GM18520 (cell line): ENCODE results near the gene HEXIM2.
"Not testable (repeated sequence)": the region's sequence is repeated elsewhere in the genome, so short reads cannot be mapped to it uniquely, and the experiment has no call there.

ENCODE experiments used
- ATAC-seq: cut with Tn5 transposase; IDR thresholded peaks from one replicate; pipeline ENCODE4 v1.9.1; 2021; ENCODE audit not compliant: unreplicated experiment

Gene HEXIM2

GRCh38 chr17:45161288-45162024 lies at the start of gene HEXIM2:
HEXIM2 (plus strand) TSS chr17:45161875; CDS start chr17:45162794, 919 bp downstream.
- peak; percentile 87 for ATAC-seq

DNA sequence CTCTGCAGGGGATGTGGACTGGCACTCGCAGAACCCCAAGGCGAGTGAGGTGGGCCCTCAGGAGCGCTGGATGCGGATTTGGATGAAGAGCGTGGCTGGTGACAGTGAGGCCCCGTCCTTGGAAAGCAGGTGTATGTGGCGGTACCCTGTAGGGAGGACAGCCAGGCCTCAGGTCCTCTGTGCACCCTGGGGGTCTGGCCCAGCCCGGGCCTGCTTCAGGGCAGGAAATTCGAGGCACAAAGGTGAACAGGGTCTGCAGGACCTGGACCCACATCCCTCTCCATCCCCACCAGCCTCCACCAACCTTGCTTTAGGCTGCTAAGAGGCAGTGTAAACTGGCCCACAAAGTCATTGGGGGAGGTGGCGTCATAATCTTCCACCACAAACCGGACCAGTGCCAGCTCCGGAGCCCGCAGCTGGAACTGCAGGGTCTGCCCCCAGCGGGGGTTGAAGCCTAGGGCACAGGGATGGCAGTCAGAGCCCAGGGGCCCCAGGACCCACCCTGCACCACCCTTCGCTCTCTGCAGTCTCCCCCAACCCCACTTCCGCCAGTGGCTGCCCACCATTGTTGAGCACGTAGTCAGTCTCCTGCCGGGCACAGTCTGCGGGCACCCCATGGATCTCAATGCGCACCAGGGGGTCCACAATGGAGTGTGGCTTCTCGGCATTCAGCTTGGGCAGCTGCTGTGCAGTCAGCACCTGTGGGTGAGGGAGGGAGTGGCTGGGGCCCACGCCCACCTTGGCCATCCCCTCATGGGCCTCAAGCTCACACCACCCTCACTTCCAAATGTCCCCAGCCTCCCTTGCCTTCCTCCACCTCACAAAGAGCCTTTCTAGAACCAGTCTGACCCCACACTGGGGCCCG lies 48.9 kb upstream of the HEXIM2 start:
- no peak for ATAC-seq

DNA sequence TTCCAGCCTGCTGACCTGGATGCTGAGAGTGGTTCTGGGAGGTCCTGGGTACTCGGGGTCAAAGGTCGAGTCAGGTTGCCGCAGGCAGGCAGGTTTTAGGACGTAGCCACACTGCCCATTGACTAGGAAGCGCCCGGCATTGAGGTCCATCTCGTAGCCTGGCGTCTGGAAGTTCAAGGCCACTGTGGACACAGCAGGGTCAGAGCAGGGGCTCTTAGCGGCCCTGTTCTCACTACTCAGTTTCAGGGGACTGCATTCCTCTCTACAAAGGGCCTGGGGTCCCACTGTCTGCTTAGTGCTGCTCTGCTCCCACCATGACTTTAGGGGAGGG lies 48.3 kb upstream of the HEXIM2 start:
- no peak for ATAC-seq

DNA sequence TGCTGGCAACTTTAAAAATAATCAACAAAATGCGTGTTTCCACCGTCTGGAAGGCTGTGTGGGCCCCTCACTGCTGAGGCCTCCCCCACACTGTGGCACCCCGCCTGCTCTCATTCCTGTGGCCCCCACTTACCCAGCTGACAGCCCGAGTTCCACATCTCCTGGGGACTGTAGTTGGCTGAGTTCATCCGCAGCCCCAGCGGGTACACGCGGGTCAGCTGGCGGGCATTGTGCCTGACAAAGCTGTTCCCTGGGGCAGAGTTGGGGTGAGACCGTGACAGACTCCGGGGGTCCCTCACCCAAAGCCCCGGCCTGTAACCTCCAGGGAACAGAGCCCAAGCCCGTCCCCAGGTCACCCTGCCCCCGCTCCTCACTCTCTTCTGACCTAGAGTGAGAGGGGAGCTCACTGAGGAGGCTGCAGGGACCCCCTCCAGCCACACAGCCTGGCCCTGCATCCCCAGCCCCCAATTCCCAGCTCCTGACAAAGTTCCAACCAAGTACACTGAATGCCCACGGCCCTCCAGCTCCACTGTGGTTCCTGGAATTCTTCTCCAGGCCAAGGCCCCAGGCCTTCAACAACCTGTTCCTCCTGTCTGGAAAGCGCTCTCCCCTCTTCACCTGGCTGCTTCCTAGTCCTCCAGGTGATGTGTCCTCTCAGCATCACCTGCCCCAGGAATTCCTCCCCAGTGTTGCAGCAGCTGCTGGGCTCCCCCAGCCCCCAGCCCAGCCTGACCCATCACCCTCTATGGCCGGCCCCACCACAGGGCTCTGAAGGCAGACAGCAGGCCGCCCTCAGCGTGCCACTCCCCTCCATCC lies 47.4 kb upstream of the HEXIM2 start:
- ATAC-seq = no peak

- ATAC-seq = no peak
These were observed 46.6 kb upstream of the HEXIM2 start for GRCh38 chr17:45115015-45115625.

DNA sequence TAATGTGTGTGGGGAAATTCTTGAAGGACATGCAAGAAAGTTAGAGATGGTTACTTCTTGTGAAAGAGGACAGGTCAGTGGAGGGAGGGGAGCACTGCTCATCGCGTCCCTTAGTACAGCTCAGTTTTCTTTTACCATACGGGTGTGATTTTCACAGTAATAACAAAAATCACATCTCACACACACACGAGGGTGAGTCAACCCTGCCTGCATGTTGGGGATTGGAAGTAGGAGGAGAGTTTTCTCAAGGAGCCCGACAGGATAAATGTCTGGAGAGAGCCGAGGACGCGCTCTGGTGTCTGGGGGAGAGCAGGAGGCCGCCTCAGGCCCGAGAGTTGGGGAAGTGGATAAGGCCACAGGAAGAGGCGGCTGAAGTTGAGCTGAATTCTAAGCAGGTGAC lies 45.8 kb upstream of the HEXIM2 start:
- ATAC-seq = no peak

DNA sequence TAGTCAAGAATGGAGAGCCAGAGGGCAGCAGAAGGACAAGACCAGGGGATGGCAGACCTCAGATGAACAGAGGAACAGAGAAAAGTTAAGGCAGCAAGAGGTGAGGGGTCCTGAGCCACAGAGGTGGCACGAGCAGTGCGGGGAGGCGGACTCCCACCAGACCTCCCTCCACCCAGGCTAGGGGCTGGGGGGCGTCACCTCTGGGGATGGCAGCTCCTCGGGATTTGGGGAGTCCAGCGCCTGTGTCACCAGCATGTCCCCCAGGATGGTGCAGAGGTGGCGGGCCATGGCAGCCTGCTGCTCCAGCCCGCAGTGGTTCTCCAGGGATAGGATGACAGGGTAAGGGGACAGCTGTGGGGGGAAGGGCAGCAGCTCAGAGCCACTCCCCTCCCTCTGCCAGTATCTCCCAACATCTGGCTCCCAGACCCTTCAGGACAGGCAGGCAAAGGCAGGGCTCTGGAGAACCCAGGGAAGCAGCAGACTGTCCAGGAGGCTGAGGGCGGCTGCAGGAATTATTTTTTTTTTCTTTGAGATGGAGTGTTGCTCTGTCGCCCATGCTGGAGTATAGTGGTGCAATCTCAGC lies 45.1 kb upstream of the HEXIM2 start:
- no peak for ATAC-seq

- ATAC-seq = no peak
These were observed 44.3 kb upstream of the HEXIM2 start for GRCh38 chr17:45117334-45117733.

DNA sequence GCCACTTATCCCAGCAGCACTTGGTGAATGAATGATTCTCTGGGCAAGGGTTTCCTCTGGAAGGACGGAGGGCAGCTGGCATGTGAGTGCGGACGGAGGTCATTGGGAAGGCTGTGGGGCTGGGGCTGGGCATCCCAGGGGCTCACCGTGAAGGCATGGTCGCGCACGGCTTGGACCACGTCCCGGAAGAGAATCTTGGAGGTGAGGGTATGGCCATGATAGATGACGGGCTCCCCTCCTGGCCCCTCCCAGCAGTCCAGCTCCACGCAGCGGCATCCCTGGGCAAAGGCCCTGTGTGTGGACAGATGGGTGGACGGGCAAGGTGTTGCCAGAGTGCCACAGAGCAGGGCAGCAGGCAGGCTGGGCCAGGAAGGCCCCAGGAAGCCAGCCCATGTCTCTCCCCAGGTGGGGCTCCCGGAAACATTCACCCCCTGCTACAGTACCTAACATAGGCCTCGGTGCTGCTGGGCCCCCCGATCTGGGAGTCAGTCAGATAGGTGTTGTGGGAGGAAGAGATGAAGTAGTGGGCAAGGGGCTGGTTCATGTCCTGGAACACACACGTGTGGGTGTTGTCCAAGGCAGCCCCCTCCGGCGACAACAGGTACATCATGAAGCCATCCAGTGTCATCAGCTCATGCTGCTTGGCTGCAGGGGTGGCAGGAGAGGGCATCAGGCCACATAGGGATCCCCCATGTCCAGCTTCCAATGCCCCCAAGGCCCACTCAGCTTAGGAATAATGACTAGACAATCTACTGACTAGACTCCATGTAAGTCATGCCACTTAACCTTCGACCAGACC lies 43.6 kb upstream of the HEXIM2 start:
- no peak for ATAC-seq

- ATAC-seq = no peak
These were observed 43.0 kb upstream of the HEXIM2 start for GRCh38 chr17:45118691-45119090.

DNA sequence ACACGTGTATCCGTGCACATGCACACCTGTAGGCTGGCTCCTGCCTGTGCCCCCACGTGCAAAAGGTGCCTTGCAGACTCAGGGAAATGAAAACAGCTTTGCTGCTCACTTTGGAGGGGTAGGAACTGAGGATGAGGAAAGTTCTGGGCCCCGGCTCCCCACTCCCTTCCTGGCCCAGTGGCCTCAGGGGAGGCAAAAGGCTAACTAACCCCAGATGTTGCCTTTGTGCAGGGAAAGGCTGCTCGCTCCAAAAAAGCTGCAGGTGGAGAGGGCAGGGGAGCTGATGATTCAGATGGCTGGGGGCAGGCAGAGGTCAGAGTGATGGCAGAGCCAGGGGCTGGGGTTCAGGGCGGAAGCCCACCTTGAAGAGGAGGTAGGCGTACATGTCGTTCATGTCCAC lies 41.7 kb upstream of the HEXIM2 start:
- ATAC-seq = no peak

DNA sequence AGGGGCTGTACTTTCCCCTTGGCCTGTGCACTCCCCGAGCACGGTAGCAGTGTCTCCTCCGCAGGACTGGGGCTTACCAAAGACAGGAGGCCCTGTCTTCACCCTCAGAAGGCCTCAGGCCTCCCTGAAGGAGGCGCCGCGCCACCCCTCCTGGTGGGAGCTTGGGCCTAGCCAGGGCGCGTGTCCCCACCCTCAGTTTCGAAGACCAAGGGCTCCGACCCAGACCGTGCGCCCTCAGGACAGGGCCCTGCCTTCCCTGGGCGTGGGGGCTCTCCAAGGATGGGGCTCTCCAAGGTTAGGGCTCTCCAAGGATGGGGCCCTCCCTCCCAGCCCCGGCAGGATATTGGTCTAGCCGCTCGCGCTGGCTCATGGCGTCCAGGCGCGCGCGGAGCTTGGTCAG lies 41.1 kb upstream of the HEXIM2 start:
- ATAC-seq = no peak

DNA sequence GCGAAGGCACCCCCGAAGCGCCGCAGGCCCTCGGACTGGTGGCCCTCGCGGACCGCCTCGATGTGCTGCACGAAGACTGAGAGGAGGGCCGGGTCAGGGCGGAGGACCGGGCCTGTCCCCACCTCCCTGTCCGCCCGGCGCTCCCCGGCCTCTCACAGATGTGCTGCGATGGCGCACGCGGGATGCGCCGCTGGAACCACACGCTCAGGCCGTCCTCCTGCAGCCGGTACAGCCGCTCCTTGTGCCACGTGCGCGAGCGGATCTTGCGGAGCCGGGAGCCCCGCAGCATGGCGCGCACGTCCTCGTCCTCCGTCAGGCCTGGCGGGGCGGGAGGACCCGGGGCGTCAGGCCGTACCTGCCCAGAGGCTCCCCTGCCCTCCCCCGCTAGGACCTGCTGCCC lies 40.6 kb upstream of the HEXIM2 start:
- no peak for ATAC-seq

DNA sequence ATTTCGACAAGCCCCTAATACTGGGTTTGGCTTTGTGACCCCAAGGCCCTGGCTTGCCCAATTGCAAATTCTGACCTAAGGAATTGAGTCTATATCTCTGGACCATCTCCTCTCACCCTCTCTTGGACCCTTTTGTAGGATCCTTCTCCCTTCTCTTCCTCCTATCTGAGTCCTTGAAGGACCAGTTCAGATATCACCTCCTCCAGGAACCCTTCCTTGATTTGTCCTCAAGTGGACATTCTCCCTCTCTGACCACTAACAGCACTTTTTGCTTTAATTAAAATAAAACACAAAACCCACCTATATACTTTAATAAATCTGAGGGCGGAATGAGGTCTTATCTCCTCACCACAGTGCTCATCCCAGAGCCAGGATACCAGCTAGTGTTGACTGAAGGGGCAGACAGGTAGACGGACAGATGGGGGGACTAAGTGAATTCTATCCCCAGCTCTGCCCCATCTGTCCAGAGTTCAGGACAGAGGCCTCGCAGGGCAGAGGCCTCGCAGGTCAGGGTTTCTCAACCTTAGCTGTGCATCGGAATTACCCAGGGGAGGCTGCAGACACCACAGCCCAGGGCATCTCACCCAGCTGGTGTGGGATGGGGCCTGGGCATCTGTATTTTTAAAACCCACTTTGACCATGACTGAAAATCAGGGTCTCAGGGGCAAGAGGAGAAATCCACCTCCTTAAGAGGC lies 38.5 kb upstream of the HEXIM2 start:
- ATAC-seq = no peak

- no peak for ATAC-seq
These were observed 37.5 kb upstream of the HEXIM2 start for GRCh38 chr17:45123930-45124796.

- ATAC-seq = not testable (repeated sequence)
These were observed 36.9 kb upstream of the HEXIM2 start for GRCh38 chr17:45124797-45125122.

DNA sequence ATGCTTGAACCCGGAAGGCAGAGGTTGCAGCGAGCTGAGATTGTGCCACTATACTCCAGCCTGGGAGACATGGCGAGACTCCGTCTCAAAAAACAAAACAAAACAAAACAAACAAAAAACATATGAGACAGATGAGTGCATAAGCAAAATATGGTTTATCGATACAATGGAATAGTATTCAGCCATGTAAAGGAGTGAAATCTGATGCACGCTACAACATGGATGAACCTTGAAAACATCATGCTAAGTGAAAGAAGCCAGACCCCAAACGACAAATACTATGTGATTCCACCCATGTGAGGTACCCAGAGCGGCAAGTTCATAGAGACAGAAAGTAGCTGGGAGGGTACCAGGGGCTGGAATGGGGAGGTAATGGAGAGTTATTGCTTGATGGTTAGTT lies 36.2 kb upstream of the HEXIM2 start:
- ATAC-seq = no peak

GRCh38 chr17:45127207-45127547 lies 34.5 kb upstream of the HEXIM2 start:
- ATAC-seq = no peak
